CD4-positive, alpha-beta T cell treated with Interleukin-15 for 1 hour (primary cell): ENCODE results near the gene COL1A1.

Source experiments
- DNase-seq: peaks from one replicate; pipeline ENCODE4 v3.0.0-alpha.2; 2020

COL1A1 gene

GRCh38 chr17:50199803-50200456 is 1.5 kb downstream of the COL1A1 start:
- DNase-seq: peak; percentile 80

DNA sequence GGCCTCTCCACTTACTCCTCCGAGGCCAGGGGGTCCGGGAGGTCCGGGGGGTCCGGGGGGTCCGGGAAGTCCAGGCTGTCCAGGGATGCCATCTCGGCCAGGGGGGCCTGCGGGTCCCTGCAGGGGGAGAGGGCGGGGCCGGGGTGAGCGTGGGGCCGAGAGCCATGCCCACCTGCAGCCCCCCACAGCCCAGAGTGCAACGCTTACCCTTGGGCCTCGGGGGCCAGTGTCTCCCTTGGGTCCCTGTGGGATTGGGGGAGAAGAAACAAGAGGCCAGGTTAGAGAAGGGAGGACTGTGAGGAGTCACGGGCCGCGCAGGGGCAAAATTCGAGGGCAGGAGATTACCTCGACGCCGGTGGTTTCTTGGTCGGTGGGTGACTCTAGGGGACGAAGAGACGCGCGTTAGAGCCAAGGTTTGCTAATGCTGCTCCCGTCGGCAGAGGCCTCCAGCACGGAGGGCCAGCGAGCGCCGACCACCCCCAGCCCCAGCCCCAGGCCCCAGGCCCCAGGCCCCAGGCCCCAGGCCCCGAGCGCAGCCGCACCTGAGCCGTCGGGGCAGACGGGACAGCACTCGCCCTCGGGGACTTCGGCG is 2.1 kb downstream of the COL1A1 start:
- DNase-seq: no peak

DNA sequence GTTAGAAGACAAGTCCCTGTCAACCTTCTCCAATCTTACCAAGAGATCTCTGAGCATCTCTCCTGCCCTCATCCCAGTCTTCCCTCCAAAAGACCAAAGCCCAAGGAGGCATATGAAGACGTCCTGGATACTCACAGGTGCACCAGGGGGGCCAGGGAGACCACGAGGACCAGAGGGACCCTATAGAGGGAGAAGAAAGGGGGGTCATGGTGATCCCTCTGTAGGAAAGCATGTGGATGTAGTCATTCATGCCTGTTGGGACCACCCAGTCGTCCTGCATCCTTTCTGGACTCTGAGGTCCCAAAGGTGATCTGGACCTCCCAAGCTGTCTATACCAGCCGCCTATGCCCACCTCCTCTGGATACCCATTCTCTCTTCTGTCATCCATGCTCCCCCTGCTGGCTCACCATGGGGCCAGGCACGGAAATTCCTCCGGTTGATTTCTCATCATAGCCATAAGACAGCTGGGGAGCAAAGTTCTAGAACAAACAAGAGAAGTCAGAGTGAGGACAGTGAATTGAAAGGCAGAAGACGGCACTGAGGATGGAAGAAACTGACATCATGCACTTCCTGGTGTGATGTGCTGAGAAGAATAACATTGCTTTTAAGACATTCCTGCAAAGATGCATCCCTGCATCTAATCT is 3.3 kb downstream of the COL1A1 start:
- peak; percentile 54 for DNase-seq

DNA sequence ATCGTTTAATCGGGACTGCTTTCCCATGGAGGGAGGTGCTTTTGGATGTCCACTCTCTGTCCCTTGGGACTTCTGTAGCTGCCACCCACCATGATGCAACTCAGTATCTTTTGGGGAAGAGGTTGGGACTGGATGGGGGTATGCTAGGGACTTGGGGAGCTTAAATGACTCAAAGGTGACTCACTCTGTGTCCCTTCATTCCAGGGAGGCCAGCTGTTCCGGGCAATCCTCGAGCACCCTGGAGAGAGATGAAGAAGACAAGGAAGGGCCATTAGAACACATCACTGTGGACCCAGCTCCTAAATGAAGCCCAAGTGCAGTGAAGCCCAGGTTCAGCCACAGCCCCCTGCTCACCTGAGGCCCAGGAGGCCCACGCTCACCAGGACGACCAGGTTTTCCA is 4.6 kb downstream of the COL1A1 start:
- no peak for DNase-seq

DNA sequence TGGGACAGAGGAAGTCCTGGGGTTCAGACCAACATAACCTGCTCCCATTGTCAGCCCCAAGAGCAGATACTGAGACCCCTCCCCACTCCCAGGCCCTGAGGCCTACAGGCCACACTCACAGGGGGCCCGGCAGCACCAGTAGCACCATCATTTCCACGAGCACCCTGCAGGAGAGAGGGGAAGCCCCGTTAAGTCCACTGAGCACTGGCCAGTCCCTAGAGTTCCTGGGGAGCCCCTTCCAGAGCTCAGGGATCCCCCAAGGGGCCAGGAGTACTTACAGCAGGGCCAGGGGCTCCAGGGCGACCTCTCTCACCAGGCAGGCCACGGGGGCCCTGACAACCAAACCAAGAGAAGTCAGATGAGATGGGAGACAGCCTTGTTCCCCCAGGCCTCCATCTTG is 5.4 kb downstream of the COL1A1 start:
- no peak for DNase-seq

DNA sequence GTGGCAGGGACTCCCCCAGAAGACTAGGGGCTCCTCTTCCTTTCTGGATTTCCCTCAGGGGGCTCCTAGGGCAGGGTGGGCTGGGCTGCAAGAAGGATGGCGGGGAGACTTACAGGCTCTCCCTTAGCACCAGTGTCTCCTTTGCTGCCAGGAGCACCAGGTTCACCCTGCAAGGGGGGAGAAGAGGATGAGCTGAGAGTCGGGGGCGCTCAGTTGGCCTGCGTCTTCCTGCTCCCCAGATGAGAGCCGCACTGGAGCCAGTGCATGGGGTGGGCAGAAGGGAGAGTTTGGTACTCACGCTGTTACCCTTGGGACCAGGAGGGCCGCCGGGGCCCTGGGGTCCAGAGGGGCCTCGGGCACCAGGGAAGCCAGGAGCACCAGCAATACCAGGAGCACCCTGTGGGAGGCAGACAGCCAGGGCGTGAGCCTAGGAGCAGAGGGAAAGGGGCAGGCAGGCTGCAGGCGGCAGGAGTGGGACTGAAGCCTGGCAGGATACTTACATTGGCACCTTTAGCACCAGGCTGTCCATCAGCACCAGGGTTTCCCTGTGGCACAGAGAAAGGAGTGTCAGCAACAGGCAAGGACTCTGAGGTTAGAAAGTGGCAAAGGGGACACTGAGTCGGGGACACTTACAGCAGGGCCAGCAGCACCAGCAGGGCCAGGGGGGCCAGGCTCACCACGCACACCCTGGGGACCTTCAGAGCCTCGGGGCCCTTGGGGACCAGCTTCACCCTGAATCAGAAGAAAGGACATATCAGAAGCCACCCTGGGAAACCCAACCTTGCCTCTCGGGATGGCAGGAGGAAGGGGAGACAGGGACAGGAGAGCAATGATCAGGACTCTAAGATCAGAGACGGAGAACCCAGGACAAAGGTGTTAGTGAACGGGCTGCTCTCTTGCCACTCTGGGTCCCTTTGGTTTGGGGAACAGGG is 6.2 kb downstream of the COL1A1 start:
- DNase-seq: no peak

GRCh38 chr17:50194140-50194933 is 7.1 kb downstream of the COL1A1 start:
- no peak for DNase-seq

- DNase-seq: no peak
Measured at GRCh38 chr17:50192618-50193291, 8.7 kb downstream of the COL1A1 start.

- DNase-seq: no peak
Measured at GRCh38 chr17:50192144-50192617, 9.2 kb downstream of the COL1A1 start.

DNA sequence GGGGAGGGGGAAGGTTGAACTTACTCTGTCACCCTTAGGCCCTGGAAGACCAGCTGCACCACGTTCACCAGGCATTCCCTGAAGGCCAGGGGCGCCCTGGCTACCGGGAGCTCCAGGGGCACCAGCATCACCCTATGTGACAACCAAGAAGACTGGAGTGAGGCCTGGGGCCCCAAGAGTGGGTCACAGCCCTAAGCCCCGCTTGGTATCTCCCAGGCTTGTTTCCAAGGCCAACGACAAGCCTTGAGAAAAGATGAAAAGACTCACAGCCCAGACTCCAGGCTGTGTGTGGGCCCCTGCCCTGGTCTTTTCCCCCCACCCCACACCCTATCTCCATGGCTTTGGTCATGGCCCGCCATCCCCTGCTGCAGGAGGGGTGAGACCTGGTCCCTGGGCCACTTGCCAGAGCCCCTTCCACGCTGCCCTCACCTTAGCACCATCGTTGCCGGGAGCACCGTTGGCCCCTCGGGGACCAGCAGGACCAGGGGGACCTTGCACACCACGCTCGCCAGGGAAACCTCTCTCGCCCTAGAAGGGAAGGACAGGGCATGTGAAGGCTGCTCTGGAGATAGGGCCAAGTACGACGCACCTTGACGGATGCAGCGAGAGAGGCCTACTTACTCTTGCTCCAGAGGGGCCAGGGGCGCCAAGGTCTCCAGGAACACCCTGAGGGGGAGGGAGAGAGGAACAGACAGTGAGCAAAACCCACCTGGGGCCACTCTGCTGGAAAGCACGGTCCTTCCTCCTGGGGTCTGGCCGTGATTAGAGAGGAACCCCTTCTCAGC is 9.9 kb downstream of the COL1A1 start:
- DNase-seq: no peak

DNA sequence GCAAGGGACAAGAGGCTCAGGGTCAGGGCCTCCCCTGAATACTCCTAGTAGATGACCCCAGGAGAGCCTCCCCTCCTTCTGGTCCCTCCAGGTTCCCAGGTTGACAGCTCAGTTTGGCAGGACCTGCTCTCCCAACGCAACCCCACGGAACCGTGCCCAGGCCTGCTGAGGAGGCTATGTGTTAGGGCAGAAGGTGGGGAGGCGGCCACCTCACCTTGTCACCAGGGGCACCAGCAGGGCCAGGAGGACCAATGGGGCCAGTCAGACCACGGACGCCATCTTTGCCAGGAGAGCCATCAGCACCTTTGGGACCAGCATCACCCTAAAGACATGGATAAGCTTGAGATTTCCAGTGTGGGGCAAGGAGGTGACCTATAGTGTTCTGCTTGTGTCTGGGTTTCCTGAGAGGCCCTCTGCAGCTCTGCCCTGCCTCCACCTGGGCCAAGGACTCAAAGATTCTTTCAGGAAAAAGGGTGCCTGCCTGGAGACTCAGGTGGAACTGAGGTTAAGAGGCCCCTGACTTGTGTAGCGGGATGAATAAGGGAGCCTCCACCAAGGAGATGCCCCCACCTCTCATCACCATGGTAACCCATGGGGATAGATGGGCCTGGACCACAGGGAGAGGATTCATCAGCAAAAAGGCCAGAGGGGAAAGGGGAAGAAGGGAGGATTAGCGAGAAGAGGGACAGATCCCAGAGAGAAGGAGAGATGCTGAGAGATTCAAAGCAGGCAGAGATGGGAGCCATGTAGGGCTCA is 10.7 kb downstream of the COL1A1 start:
- no peak for DNase-seq

DNA sequence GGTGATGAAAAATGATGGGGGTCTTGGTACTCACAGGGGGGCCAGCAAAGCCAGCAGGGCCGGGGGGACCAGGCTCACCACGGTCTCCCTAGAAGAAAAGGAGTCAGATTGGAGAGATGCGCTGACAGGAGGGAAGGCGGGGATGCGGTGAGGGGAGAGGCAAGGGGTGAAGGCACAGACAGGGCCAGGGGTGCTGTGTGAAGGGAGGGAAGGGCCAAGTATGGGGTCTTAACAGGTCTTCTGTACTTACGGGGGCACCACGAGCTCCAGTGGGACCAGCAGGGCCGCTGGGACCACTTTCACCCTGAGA is 11.2 kb downstream of the COL1A1 start:
- no peak for DNase-seq

DNA sequence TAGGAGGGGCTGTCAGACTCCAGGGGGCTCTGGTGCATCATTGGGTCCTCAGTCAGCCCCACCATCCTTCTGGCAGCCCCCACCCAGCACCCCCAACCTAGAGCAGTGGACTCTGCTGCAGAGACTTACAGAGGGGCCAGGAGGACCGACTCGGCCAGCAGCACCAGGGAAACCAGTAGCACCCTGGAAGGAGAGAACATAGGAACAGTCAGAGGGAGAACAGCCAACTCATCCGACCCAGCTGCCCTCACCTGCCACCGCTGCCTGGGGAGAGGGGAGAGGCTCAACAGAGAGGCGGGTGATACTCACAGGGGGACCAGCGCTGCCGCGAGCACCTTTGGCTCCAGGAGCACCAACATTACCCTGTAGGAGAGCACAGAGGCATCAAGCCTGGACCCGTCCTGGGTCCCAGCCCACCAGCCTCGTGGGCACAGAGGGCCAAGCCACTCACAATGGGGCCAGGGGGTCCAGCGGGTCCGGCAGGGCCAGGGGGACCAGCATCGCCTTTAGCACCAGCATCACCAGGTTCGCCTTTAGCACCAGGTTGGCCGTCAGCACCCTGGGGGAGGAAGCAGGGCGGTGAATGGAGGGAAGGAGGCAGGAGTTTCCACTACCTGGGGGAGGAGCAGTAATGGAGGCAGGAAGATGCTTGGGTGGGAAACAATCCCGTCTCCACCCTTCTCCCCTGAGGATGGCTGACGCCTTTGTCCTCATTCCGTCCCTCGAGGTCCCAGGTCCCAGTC is 11.7 kb downstream of the COL1A1 start:
- no peak for DNase-seq

DNA sequence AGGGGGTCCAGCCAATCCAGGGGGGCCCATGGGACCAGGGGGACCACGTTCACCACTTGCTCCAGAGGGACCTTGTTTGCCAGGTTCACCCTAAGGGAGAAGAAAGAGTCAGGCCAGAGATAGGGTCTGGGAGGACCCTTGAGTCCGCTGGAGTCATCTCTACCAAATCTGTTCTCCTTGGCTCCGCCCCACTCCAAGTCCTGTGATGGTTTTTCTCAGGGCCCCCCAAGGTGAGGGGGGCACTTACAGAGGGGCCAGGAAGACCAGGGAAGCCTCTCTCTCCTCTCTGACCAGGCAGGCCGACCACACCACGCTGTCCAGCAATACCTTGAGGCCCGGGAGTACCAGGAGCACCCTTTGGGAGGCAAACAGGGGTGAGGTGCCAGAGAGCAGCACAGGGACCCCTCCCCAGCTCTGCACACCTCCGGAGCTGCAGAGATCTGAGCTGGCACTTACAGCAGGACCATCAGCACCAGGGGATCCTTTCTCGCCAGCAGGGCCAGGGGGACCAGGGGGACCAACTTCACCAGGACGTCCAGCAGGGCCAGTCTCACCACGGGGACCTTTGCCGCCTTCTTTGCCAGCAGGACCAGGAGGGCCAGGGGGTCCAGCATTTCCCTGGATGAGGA is 12.4 kb downstream of the COL1A1 start:
- DNase-seq: no peak

DNA sequence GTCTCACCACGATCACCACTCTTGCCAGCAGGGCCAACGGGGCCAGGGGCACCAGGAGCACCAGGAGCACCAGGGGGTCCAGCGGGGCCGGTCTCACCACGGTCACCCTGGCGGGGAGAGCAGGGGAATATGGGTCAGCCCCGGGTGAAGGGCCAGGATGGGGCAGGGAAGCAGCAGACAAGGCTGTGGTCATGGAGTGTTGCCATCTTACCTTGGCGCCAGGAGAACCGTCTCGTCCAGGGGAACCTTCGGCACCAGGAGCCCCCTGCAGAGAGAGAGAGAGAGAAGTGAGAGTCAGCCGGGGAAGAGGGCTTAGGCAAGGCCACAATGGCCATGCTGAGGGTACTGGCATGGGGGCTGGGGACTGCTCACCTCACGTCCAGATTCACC is 12.9 kb downstream of the COL1A1 start:
- DNase-seq: no peak

GRCh38 chr17:50187751-50188530 is 13.5 kb downstream of the COL1A1 start:
- no peak for DNase-seq

DNA sequence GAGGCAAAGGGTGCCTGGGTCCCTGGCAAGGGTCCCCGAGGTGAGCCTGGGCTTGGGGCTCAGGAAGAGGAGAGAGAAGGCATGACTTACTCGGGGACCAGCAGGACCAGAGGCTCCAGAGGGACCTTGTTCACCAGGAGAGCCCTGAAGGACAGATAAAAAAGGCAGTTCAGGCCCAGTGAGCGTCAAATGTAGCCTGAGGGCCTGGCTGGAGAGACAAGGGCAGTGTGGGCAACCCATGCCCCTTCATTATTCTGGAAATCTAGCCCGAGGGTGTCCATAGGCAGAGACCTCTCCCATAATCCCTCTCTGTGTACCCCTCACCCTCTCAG is 14.1 kb downstream of the COL1A1 start:
- DNase-seq: no peak

DNA sequence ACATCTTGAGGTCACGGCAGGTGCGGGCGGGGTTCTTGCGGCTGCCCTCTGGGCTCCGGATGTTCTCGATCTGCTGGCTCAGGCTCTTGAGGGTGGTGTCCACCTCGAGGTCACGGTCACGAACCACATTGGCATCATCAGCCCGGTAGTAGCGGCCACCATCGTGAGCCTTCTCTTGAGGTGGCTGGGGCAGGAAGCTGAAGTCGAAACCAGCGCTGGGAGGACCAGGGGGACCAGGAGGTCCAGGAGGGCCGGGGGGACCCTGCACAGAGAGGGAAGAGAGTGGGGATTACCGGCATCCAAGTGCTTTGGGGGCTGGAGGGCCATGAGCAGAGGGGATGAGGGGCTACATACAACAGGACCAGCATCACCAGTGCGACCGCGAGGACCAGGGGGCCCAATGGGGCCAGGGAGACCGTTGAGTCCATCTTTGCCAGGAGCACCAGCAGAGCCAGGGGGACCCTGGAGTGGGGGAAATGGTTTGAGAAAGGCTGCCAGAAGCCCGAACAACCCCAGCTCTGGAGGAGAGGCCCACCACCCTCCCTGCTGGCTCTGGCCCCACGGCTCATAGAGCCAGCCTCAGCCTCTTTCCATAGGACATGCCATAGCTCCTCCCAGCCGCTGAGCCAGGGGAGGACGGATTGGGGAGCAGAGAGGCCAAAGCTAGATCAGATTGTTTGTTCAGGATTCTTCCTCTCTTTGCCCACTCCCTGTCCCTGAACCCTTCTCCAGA is 14.6 kb downstream of the COL1A1 start:
- DNase-seq: no peak
